ENCODE measurements around the gene CCIN. TPM values are rescaled to one million over a fixed set of nuclear protein-coding genes. Genes with fewer than 3 reads are reported as not detected.

CCIN gene
- total RNA-seq, 1 donor = 0.43 TPM

DNA sequence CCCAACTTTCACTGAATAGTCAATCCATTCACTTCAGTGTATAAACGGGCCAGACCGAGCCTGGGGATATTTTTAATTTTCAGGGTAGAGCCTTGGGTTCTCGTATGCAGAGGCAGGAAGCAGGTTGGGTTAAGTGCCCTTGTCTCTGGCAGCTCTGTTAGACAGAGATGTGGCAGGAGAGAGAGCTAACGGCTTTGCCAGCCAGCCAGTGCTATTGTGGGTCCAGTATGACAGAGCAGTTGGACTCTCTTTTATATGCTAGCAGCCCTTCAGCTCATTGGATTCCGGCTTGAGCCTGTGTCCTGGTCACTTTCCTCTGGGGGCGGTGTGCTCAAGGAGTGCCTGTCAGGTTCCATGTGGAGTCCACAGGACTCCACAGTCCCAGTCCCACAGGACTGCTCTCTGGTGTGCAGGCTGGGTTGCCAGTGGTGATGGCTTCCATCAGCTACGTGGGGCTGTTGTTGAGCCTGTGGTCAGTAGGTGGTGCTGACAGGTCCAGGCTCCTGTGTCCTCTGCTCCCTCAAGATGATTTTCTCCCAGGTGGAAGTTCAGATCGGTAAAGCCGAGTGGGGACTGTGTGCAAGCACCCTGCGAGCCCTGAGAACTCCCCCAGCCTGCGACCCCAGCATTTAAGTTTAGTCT lies 35.8 kb downstream of the CCIN start:
- DNase-seq (ENCODE audit: low read depth) = no peak
- no peak overlapping the region for H3K4me3 ChIP-seq (ENCODE audit: low read depth, low read length)
- TF ChIP-seq CTCF (IDR thresholded peaks at IDR 0.05; ENCODE audit: insufficient read depth, low read depth, low read length) = peak; percentile 37

- no peak for TF ChIP-seq CTCF (IDR thresholded peaks at IDR 0.05; ENCODE audit: insufficient read depth, low read depth, low read length)
- H3K4me3 ChIP-seq (ENCODE audit: low read depth, low read length) = no peak overlapping the region
- DNase-seq (ENCODE audit: low read depth) = no peak
Observed at GRCh38 chr9:36207016-36207415, 37.8 kb downstream of the CCIN start.

- no peak for TF ChIP-seq CTCF (IDR thresholded peaks at IDR 0.05; ENCODE audit: insufficient read depth, low read depth, low read length)
- no peak overlapping the region for H3K4me3 ChIP-seq (ENCODE audit: low read depth, low read length)
- DNase-seq (ENCODE audit: low read depth) = peak; percentile 57
Observed at GRCh38 chr9:36207546-36208012, 38.4 kb downstream of the CCIN start.

DNA sequence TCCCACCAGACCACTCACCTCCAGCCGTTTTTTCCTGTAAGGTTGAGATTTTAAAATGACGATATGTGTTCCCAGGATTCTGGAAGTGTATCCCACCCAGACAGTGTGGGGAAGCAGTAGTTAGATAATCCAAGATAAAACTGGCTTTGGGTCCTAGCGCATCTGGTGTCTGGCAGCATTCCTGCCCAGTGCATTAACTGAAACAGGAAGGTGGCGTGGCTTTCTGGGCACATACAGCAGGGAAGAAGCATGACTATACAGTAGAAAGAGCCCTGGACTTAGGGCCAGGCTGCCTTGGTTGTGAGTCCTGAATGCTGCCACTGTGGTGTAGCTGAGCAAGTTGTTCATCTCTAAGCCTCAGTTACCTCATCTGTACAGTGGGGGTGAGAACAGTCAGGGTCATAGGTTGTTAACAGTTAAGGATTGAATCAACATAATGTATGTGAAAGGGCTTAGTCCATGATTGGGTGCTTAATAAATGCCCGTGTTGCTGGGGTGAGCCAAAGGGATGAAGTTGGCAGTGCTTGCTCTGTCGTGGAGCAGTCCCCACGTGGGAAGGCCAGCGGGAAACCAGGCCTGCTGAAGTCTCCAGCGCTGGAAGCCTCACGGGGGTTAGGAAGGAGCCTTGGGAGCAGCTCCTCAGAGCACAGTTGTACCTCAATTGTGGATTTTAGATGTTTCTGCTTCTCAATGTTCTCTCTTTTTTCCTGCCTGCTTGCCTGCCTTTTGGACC lies 39.5 kb downstream of the CCIN start:
- DNase-seq (ENCODE audit: low read depth) = no peak
- no peak overlapping the region for H3K4me3 ChIP-seq (ENCODE audit: low read depth, low read length)
- no peak for TF ChIP-seq CTCF (IDR thresholded peaks at IDR 0.05; ENCODE audit: insufficient read depth, low read depth, low read length)

GRCh38 chr9:36210722-36211121 lies 41.5 kb downstream of the CCIN start:
- no peak overlapping the region for H3K4me3 ChIP-seq (ENCODE audit: low read depth, low read length)
- no peak for TF ChIP-seq CTCF (IDR thresholded peaks at IDR 0.05; ENCODE audit: insufficient read depth, low read depth, low read length)
- no peak for DNase-seq (ENCODE audit: low read depth)

DNA sequence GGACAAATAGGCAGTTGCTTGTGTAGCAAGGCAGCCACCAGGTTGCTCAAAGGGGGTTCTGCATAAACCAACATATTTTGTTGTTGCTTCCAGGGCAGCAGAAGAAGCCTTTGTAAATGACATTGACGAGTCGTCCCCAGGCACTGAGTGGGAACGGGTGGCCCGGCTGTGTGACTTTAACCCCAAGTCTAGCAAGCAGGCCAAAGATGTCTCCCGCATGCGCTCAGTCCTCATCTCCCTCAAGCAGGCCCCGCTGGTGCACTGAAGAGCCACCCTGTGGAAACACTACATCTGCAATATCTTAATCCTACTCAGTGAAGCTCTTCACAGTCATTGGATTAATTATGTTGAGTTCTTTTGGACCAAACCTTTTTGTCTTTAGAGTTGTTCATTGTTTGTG lies 42.3 kb downstream of the CCIN start:
- DNase-seq (ENCODE audit: low read depth) = no peak
- TF ChIP-seq CTCF (IDR thresholded peaks at IDR 0.05; ENCODE audit: insufficient read depth, low read depth, low read length) = no peak
- H3K4me3 ChIP-seq (ENCODE audit: low read depth, low read length) = no peak overlapping the region

Measured in fibroblast of villous mesenchyme (primary cell).